Ishikawa (cell line): ENCODE data around the gene KIAA1217.

Source experiments
- CEBPB ChIP-seq: IDR thresholded peaks from 2 replicates; pipeline ENCODE4 v1.6.1; 2012
- CREB1 ChIP-seq: IDR thresholded peaks from 2 replicates; pipeline ENCODE4 v1.6.1; 2012; ENCODE audit warnings: low read depth
- EGR1 ChIP-seq: IDR thresholded peaks from 2 replicates; pipeline ENCODE4 v1.6.1; 2012
- EP300 ChIP-seq: IDR thresholded peaks from 2 replicates; pipeline ENCODE4 v1.6.1; 2012; ENCODE audit warnings: borderline replicate concordance
- FOXM1 ChIP-seq: IDR thresholded peaks from 2 replicates; pipeline ENCODE4 v1.6.1; 2012; ENCODE audit warnings: low read depth, borderline replicate concordance
- NFIC ChIP-seq: IDR thresholded peaks from 2 replicates; pipeline ENCODE4 v1.6.1; 2012
- RAD21 ChIP-seq: IDR thresholded peaks from 2 replicates; pipeline ENCODE4 v1.6.1; 2012; ENCODE audit warnings: low read depth
- REST ChIP-seq: IDR thresholded peaks from 2 replicates; pipeline ENCODE4 v1.6.1; 2012; ENCODE audit warnings: low read depth, mild to moderate bottlenecking
- TAF1 ChIP-seq: IDR thresholded peaks from 2 replicates; pipeline ENCODE4 v1.6.1; 2012; ENCODE audit warnings: low read depth, mild to moderate bottlenecking
- TCF12 ChIP-seq: IDR thresholded peaks from 2 replicates; pipeline ENCODE4 v1.6.1; 2012; ENCODE audit warnings: low read depth
- TEAD4 ChIP-seq: IDR thresholded peaks from 2 replicates; pipeline ENCODE4 v1.6.1; 2012
- YY1 ChIP-seq: IDR thresholded peaks from 2 replicates; pipeline ENCODE4 v1.6.1; 2012; ENCODE audit warnings: low read depth
- ZBTB7A ChIP-seq: IDR thresholded peaks from 2 replicates; pipeline ENCODE4 v1.6.1; 2012; ENCODE audit warnings: low read depth
- TF ChIP-seq, protein P1 (sequence below): IDR thresholded peaks from 2 replicates; pipeline ENCODE4 v1.6.1; 2012
- TF ChIP-seq, protein P2 (sequence below): IDR thresholded peaks from 2 replicates; pipeline ENCODE4 v1.6.1; 2012

Gene KIAA1217

DNA sequence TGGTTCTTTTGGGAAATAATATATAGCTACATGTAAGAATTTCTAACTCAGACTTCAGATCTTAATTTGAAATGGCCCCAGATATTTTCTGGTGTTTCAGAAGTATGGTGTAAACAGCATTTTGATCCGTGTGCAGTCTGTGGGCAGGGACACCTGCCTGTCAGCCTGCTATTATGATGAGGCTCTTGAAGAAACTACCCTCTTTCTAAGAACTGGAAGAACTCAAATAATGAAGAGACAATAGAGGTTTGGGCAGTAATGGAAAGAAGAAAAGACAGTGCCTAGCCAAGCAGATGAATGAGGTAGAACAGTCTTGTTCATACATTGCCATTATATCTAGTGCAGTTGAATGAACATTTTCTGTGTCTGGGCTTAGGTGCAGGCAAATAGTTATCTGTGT, 258.2 kb downstream of the KIAA1217 start:
- TF ChIP-seq TCF12 (no peak), EP300 (no peak), EGR1 (no peak), REST (no peak), FOXM1 (no peak), TEAD4 (no peak), ZBTB7A (no peak), YY1 (no peak), RAD21 (no peak), TAF1 (no peak), NFIC (no peak), CREB1 (no peak), CEBPB (no peak)
- TF ChIP-seq, protein P1, sequence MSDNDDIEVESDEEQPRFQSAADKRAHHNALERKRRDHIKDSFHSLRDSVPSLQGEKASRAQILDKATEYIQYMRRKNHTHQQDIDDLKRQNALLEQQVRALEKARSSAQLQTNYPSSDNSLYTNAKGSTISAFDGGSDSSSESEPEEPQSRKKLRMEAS: no peak
- TF ChIP-seq, protein P2, sequence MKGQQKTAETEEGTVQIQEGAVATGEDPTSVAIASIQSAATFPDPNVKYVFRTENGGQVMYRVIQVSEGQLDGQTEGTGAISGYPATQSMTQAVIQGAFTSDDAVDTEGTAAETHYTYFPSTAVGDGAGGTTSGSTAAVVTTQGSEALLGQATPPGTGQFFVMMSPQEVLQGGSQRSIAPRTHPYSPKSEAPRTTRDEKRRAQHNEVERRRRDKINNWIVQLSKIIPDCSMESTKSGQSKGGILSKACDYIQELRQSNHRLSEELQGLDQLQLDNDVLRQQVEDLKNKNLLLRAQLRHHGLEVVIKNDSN: no peak

- TF ChIP-seq EP300: no peak
- TF ChIP-seq YY1: no peak
- TF ChIP-seq, protein P1: no peak
- TF ChIP-seq TCF12: no peak
Measured at GRCh38 chr10:24467605-24468004, 258.7 kb downstream of the KIAA1217 start.

DNA sequence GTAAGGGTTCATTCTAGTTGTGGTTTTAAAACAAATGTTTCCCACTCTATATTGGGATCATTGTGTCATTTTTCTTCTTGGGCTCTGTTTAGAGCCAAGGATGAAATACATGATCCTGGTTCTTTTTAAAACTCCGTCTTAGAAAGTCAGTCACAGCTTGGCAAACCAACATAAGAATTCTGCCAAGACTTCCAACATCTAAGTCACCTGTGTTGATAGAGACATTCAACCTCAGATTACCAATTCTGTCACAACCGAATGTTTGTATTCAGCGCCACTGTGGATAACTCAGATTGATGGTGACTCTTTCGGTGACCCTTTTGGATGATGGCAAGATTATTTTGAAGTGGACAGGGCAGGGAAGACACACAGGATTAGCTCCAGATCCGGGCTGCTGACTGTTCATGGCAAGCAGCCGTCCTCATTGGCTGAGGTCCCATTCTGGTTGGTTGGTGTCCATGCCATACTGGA, 259.4 kb downstream of the KIAA1217 start:
- TF ChIP-seq EGR1: no peak
- no peak for TF ChIP-seq TCF12
- TF ChIP-seq, protein P2: no peak
- no peak for TF ChIP-seq FOXM1

DNA sequence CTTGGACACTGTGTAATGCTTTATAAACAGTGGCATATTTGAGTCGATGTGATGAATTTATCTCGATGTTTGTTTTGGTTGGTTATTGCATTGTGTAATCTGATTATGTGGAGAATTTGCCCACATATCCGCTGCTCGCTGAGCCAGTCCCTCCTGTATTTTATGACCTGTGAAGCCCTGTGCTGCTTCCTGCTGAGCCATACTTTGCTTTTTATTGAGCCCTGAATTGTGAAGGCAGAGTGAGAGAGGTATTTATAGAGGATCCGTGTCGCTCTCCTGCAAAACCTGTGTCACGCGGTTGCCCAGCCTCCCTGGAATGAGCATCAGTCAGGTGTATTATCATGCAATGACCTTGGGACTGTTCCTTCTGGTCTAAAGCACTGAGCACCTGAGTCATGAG, 261.1 kb downstream of the KIAA1217 start:
- TF ChIP-seq TCF12: peak; percentile 85
- TF ChIP-seq NFIC: peak; percentile 74
- TF ChIP-seq RAD21: no peak
- TF ChIP-seq, protein P1: peak; percentile 62; the same call in 1 of the 2 replicates
- TF ChIP-seq ZBTB7A: no peak
- no peak for TF ChIP-seq YY1
- TF ChIP-seq FOXM1: no peak; the same call in 1 of the 2 replicates
- peak; percentile 87 for TF ChIP-seq TEAD4
- TF ChIP-seq EP300: peak; percentile 86
- TF ChIP-seq, protein P2: peak; percentile 41; the same call in 1 of the 2 replicates
- TF ChIP-seq EGR1: no peak
- TF ChIP-seq REST: no peak
- peak; percentile 87 for TF ChIP-seq CEBPB
- TF ChIP-seq CREB1: no peak
- no peak for TF ChIP-seq TAF1

DNA sequence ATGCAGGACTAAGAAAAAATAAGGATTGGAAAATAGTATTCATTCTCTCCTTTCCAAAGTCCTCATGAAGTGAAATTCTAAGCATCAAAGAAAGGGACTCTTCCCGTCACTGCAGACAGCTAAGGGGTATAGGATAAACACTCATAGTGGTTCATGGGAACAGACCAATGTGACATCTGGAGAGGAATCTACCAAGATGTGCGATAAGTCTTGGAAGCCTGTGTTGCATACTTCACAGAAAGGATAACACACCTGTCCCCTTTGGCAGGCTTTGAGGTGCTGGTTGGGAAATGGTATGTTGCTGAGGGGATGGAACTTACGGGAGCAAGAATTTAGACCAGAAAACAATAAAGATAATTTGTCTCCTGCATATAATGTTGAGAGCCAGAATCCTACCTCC, 266.7 kb downstream of the KIAA1217 start:
- TF ChIP-seq RAD21: no peak
- no peak for TF ChIP-seq ZBTB7A
- TF ChIP-seq, protein P2: no peak
- no peak for TF ChIP-seq TCF12
- no peak for TF ChIP-seq REST
- TF ChIP-seq NFIC: no peak
- TF ChIP-seq CEBPB: no peak
- TF ChIP-seq CREB1: no peak
- TF ChIP-seq, protein P1: no peak
- TF ChIP-seq EGR1: no peak
- no peak for TF ChIP-seq TEAD4
- no peak for TF ChIP-seq YY1
- no peak for TF ChIP-seq FOXM1
- no peak for TF ChIP-seq TAF1
- no peak for TF ChIP-seq EP300
